HepG2 (cell line): Measurements from ENCODE around the gene SLC34A3. TPM values are rescaled to one million over a fixed set of nuclear protein-coding genes. Genes with fewer than 3 reads are reported as not detected.

Source experiments
- ARID5B ChIP-seq: IDR thresholded peaks from 2 replicates; pipeline ENCODE4 v1.4.0; 2020; ENCODE audit warnings: mild to moderate bottlenecking, missing genetic modification reagents
- ARNTL ChIP-seq: sonication (generic); formaldehyde crosslinking; IDR thresholded peaks from 2 replicates; pipeline ENCODE4 v1.4.0; 2020; ENCODE audit warnings: mild to moderate bottlenecking, missing genetic modification reagents
- GMEB2 ChIP-seq: IDR thresholded peaks from 2 replicates; pipeline ENCODE4 v1.6.1; 2016; ENCODE audit warnings: missing biosample characterization, missing genetic modification reagents, low read depth
- GTF3A ChIP-seq: sonication (generic); formaldehyde crosslinking; conservative IDR thresholded peaks from 2 replicates; pipeline ENCODE4 v1.4.0; 2020; ENCODE audit warnings: mild to moderate bottlenecking, missing genetic modification reagents
- IRF2 ChIP-seq: IDR thresholded peaks from 2 replicates; pipeline ENCODE4 v1.6.1; 2018; ENCODE audit warnings: missing genetic modification reagents, missing compliant biosample characterization
- NR3C1 ChIP-seq: sonication (generic); formaldehyde crosslinking; IDR thresholded peaks from 2 replicates; pipeline ENCODE4 v1.4.0; 2020; ENCODE audit warnings: missing genetic modification reagents
- THAP7 ChIP-seq: sonication (generic); formaldehyde crosslinking; IDR thresholded peaks from 2 replicates; pipeline ENCODE4 v1.8.1; 2023; ENCODE audit warnings: mild to moderate bottlenecking, missing genetic modification reagents
- THRA ChIP-seq: sonication (generic); formaldehyde crosslinking; IDR thresholded peaks from 2 replicates; pipeline ENCODE4 v1.4.0; 2020; ENCODE audit warnings: missing genetic modification reagents, borderline replicate concordance
- ZBTB37 ChIP-seq: sonication (generic); formaldehyde crosslinking; IDR thresholded peaks from 2 replicates; pipeline ENCODE4 v1.4.0; 2020; ENCODE audit warnings: mild to moderate bottlenecking, missing genetic modification reagents
- ZNF274 ChIP-seq: sonication (generic); formaldehyde crosslinking; IDR thresholded peaks from 2 replicates; pipeline ENCODE4 v1.5.1; 2020; ENCODE audit warnings: mild to moderate bottlenecking, missing genetic modification reagents
- ZNF563 ChIP-seq: sonication (generic); formaldehyde crosslinking; IDR thresholded peaks from 2 replicates; pipeline ENCODE4 v1.8.0; 2022; ENCODE audit warnings: mild to moderate bottlenecking, moderate library complexity, missing genetic modification reagents
- polyA plus RNA-seq, 8 experiments: library from polyadenylated mRNA; depleted of rRNA in 3 of 8; stranded (reverse) in 7 of 8; unstranded in 1 of 8; fragments of >200 nt; fragmentation: Illumina TruSeq in 4 of 8; extraction: Trizol in 4 of 8; gene quantifications; 2 replicates each; pipeline versions ENCODE4 v1.2.1 to v1.2.3, GENCODE V29; 2011 to 2016; ENCODE audit warnings: low read depth in 4 of 8, missing spikeins in 1 of 8, mixed read lengths in 1 of 8; ENCODE audit not compliant: insufficient read depth in 1 of 8
- total RNA-seq, 5 experiments: library from RNA; depleted of rRNA; stranded (reverse); fragments of >200 nt; fragmentation: Illumina TruSeq; extraction: Trizol; gene quantifications; 2 replicates each; pipeline ENCODE4 v1.2.3, GENCODE V29; 2016; ENCODE audit warnings: low read depth in 1 of 5

SLC34A3 gene
- total and polyA plus RNA-seq, 2 of the 13 experiments (the other 11 are each of a cell fraction or from before 2014, with no cell fraction given) = 0.07 to 1.0 TPM

GRCh38 chr9:137223078-137223970, 7.4 kb upstream of the SLC34A3 start (continued):
- TF ChIP-seq ARID5B (no peak), THRA (CRISPR knock-in tag) (no peak), GTF3A (CRISPR knock-in tag) (no peak), ZNF274 (CRISPR knock-in tag) (peak; percentile 64; the same call in 1 of the 2 replicates), ZNF563 (CRISPR knock-in tag) (peak; percentile 53; the same call in 1 of the 2 replicates), THAP7 (CRISPR knock-in tag) (no peak), ZBTB37 (CRISPR knock-in tag) (no peak), ARNTL (CRISPR knock-in tag) (no peak), NR3C1 (CRISPR knock-in tag) (no peak), GMEB2 (CRISPR knock-in tag) (no peak), IRF2 (CRISPR knock-in tag) (no peak; the same call in 1 of the 2 replicates)
